ENCODE results near the gene LMBR1.

LMBR1 gene

GRCh38 chr7:156791241-156791640 is 101.7 kb downstream of the LMBR1 start:
- no peak for DNase-seq

GRCh38 chr7:156790264-156790663 is 102.7 kb downstream of the LMBR1 start:
- no peak for DNase-seq

DNA sequence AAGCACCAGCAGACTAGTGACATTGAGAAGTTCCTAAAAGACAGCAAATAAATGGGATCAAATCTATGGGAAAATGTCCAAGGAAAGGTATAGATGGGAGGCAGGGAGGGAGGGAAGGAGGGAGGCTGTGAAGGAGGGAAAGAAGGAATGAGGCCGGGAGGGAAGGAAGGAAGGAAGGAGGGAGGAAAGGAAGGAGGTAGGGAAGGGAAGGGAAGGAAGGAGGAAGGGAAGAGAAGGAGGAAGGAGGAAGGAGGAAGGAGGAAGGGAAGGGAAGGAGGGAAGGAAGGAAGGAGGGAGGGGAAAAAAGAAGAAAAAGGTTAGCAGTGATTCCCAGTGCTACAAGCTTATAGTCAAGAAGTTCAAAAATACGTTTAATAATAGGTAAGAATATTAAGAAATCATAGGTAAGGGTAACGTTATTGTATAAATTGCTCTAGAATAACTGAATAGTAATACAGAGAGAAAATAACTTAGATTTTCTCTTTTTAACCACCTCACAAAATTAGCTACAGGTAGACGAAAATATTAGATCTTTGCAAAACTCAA is 106.9 kb downstream of the LMBR1 start:
- no peak for DNase-seq

GRCh38 chr7:156783864-156784263 is 109.1 kb downstream of the LMBR1 start:
- no peak for DNase-seq

GRCh38 chr7:156781972-156782371 is 111.0 kb downstream of the LMBR1 start:
- DNase-seq, result no peak

- peak in 1 of 2 experiments; percentile 26 for DNase-seq
Observed at GRCh38 chr7:156780724-156781455, 112.1 kb downstream of the LMBR1 start.

DNA sequence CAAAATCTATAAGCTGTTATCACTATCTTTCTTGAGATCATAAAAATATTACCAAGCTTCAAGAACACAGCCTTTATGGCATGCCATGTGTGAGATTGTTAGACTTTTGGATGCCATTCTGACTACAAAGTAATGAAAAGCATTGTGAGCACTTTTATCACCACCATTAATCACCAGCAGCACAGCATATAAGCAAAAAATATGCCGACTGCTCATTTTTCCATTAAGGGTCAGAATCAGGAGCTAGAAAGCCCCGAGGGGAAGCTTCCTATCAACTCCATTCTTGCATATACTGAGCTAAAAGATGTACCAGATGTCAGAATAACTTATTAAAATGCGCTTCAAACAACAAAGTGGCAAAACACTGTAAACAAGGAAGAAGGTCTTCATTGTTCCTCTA is 114.3 kb downstream of the LMBR1 start:
- DNase-seq, result no peak

DNA sequence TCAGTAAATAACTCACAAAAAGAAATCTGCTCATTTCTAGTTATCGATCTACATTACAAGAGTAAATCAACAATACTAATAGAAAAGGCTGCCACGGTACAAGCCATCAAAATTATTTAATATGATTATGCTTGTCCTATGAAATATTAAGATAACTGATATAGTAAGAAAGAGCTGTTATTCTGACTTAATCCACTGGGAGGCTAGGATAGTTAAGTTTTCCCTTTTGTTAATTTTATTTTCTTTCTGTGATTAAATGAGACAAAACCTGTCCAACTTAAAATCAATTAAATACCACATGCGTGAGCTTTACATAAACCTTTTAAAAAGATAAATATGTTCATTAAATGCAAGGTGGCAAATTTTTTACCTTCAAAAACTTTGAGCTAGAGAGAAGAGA is 114.8 kb downstream of the LMBR1 start:
- DNase-seq, result no peak

DNA sequence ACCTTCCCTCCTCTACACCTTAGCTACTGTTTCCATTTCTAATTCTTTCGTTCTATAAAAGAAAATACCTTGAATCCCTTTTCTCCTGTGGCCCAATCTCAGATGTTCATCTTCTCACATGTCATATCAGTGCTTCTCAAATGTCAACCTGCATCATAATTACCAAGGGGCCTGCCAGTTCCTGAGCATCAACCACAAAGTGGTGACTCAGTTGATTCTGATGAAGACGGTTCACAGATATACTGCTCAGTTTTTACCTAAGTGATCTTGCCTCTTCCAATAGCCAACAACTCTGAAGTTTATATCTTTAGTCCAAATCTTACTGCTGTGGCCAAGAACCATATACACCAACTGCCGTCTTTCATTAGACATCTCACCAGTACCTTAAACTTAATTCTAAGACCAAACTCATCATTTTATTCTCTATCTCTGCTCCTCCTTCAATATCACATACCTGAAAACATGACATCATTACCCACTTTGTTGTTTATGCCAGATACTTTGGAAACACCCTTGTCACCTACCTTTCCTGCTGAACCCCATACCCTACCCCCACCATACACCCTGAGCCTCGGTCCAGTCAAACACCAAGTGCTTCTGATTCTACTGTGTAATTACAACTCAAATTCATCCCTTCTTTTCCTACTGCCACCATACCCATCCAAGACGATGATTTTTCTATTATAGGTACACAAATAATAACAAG is 115.5 kb downstream of the LMBR1 start:
- peak; percentile 22 to 42 for DNase-seq

- no peak for DNase-seq
Observed at GRCh38 chr7:156776527-156776926, 116.5 kb downstream of the LMBR1 start.

- DNase-seq, result no peak
Observed at GRCh38 chr7:156773966-156774365, 119.0 kb downstream of the LMBR1 start.

DNA sequence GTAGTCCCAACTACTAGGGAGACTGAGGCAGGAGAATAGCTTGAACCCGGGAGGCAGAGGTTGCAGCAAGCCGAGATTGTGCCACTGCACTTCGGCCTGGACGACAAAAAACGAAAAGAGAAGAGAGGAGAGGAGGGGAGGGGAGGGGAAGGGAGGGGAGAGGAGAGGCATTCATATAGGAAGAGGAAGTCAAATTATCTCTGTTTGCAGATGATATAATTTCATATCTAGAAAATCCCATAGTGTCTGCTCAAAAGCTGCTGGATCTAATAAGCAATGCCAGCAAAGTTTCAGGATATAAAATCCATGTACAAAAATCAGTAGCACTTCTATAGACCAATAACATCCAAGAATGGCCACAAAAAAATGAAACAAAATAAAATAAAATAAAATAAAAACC is 120.3 kb downstream of the LMBR1 start:
- DNase-seq, result no peak

- peak in 1 of 2 experiments; percentile 35 for DNase-seq
Observed at GRCh38 chr7:156768698-156769472, 124.1 kb downstream of the LMBR1 start.

DNA sequence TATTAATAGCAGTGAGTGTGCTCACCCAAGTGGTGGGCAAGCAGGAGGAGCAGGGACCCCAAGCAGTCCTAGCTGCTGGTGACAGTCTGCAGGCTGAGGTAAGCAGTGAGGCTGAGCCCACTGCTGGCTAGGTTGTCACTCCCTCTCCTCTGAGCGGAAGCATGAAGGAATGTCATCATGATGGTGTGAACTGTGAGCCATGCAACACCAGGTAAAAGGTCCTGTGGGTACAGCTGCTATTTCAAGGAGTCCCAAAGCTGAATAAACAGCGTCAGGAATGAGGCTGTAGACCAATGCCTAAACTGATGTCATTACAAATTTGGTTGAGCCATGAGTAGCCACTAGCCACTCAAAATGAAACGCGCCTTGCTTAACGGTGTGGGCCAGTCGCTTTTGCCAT is 126.3 kb downstream of the LMBR1 start:
- DNase-seq, result no peak

- DNase-seq, result no peak
Observed at GRCh38 chr7:156765901-156766656, 126.9 kb downstream of the LMBR1 start.

- no peak for DNase-seq
Observed at GRCh38 chr7:156764766-156765165, 128.2 kb downstream of the LMBR1 start.

DNA sequence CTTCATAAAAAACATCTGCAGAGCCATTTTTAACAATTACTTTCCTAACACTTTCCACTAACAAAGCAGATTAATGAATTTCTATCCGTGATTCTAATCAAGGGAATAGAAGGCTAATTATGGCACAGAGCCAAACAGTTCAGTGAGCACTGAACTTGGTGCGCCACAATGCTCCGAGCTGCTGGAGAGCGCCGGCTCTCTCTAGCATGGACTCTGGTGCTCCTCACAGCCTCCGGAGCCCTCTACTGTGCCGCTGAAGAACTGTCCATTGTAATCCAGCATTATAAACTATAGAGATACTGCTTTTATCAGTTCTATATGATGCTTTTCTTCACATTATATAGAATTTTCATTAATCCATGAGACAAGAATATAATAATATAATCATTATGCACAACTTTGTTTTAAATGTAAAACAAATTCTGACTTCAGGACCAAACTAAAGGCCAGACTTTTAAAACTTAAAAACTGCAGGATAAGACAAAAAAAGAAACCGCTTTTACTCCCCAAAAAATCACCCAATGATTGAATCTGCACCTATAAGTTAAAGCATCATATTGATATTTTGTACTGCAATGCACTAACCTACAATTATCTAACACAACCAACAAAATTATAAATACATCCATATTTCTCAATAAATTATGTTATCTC is 128.8 kb downstream of the LMBR1 start:
- no peak for DNase-seq

GRCh38 chr7:156759579-156760202 is 133.3 kb downstream of the LMBR1 start:
- DNase-seq, result no peak

DNA sequence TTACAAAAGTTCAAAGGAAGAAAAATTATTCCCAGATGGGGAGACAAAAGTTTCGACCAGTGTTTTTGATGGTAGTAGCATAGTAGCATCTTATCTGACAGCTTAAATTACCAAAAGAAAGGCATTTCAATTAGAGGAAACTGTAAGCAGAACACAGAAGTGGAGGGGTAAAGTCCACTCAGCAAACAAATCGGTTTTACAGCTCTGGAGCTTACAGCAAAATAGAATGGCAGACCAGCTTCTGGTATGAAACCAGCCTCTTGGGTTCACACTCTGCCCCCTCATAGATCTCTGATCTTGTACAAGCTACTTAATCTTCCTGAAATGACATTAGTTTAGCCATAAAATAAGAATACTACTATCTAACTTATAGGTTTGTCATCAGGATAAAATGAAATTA is 133.8 kb downstream of the LMBR1 start:
- DNase-seq, result no peak

GRCh38 chr7:156754201-156754600 is 138.8 kb downstream of the LMBR1 start:
- DNase-seq, result no peak

- no peak for DNase-seq
Observed at GRCh38 chr7:156753630-156754029, 139.4 kb downstream of the LMBR1 start.

DNA sequence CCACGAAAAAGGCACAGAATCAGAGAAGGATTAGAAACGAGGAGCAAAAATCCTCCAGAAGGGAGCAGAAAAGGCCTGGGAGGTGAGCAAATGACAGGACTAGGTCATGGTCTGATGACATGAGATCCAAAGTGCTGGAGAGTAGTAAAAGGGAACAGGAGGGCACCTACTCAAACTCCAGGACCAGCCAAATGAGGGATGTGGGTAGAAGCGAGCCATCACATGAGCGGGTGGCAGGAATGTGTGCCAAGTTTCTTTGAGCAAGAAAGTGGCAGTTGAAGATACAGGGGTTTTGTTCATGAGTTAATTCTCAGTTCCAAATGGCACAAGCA is 139.8 kb downstream of the LMBR1 start:
- DNase-seq, result no peak
